ENCODE data around the gene KDM8.

GRCh38 chr16:27168790-27169189 is 34.5 kb upstream of the KDM8 start:
- no peak for TF ChIP-seq CTCF (conservative IDR thresholded peaks at IDR 0.05; ENCODE audit: low read depth, low read length)
- TF ChIP-seq EZH2phosphoT487 (IDR thresholded peaks at IDR 0.05; ENCODE audit: borderline replicate concordance, low read length) = no peak
- no peak for TF ChIP-seq EZH2 (IDR thresholded peaks at IDR 0.05; ENCODE audit: low read length, unreplicated experiment)
